ENCODE measurements around the gene KCNN1. TPM values are rescaled to one million over a fixed set of nuclear protein-coding genes. Genes with fewer than 3 reads are reported as not detected.
"Not testable (repeated sequence)": the region's sequence is repeated elsewhere in the genome, so short reads cannot be mapped to it uniquely, and the experiment has no call there.

The KCNN1 gene
- total RNA-seq, 1 donor from 2014 or later: 1.8 TPM

GRCh38 chr19:17985037-17985818 lies 18.3 kb downstream of the KCNN1 start:
- no peak for DNase-seq (ENCODE audit: low spot score)
- no peak overlapping the region for H3K27ac Mint-ChIP-seq

GRCh38 chr19:17986569-17986968 lies 19.7 kb downstream of the KCNN1 start:
- H4K20me1 ChIP-seq (ENCODE audit: low read depth); DNase-seq (ENCODE audit: low spot score); H3K4me1 Mint-ChIP-seq; H3K79me2 ChIP-seq (ENCODE audit: low read depth); H3K9me3 ChIP-seq (ENCODE audit: low read depth); H3K36me3 ChIP-seq; H3F3A ChIP-seq (ENCODE audit: low read depth); H3K27me3 ChIP-seq; H3K4me3 ChIP-seq; H2AFZ ChIP-seq (replicated peaks); H3K27me3 Mint-ChIP-seq (ENCODE audit: insufficient read depth, low read depth); H3K4me1 ChIP-seq; H3K4me2 ChIP-seq; H3K4me3 Mint-ChIP-seq; H3K36me3 Mint-ChIP-seq; H3K9me3 Mint-ChIP-seq; H3K9ac ChIP-seq; H3K27ac Mint-ChIP-seq; H3K27ac ChIP-seq: not testable (repeated sequence)

More at GRCh38 chr19:17985037-17985818, 18.3 kb downstream of the KCNN1 start:
- Histone ChIP-seq H3K27ac (no peak overlapping the region), H3F3A (ENCODE audit: low read depth) (no peaks in the 10 kb centered on the region), H3K9me3 (ENCODE audit: low read depth) (no peaks in the 10 kb centered on the region), H3K36me3 (no peaks in the 10 kb centered on the region), H3K27me3 (no peaks in the 10 kb centered on the region), H3K9ac (no peak overlapping the region), H2AFZ (replicated peaks) (no peak overlapping the region), H3K4me3 (no peak overlapping the region), H3K4me1 (no peaks in the 10 kb centered on the region), H4K20me1 (ENCODE audit: low read depth) (no peaks in the 10 kb centered on the region), H3K79me2 (ENCODE audit: low read depth) (no peaks in the 10 kb centered on the region), H3K4me2 (no peak overlapping the region)
- H3K4me3 Mint-ChIP-seq: no peak overlapping the region
- TF ChIP-seq EZH2 (IDR thresholded peaks at IDR 0.05) (no peak), EZH2phosphoT487 (IDR thresholded peaks at IDR 0.05) (no peak), CTCF (IDR thresholded peaks at IDR 0.05) (no peak)
- peaks cover 3% of the 10 kb centered on the region for H3K27me3 Mint-ChIP-seq (ENCODE audit: insufficient read depth, low read depth)
- no peaks in the 10 kb centered on the region for H3K36me3 Mint-ChIP-seq
- H3K9me3 Mint-ChIP-seq: no peaks in the 10 kb centered on the region
- H3K4me1 Mint-ChIP-seq: no peaks in the 10 kb centered on the region

- H2AFZ ChIP-seq (replicated peaks): no peak overlapping the region
- TF ChIP-seq EZH2phosphoT487 (IDR thresholded peaks at IDR 0.05) (no peak), CTCF (IDR thresholded peaks at IDR 0.05) (no peak), EZH2 (IDR thresholded peaks at IDR 0.05) (no peak)
- no peaks in the 10 kb centered on the region for H3K36me3 ChIP-seq
- H3K79me2 ChIP-seq (ENCODE audit: low read depth): no peaks in the 10 kb centered on the region
- H4K20me1 ChIP-seq (ENCODE audit: low read depth): no peaks in the 10 kb centered on the region
- no peak overlapping the region for H3K9ac ChIP-seq
- H3K4me3 ChIP-seq: no peak overlapping the region
- no peaks in the 10 kb centered on the region for H3K9me3 ChIP-seq (ENCODE audit: low read depth)
- Mint-ChIP-seq H3K36me3 (no peaks in the 10 kb centered on the region), H3K9me3 (no peaks in the 10 kb centered on the region), H3K27ac (no peak overlapping the region), H3K27me3 (ENCODE audit: insufficient read depth, low read depth) (no peaks in the 10 kb centered on the region), H3K4me1 (no peaks in the 10 kb centered on the region), H3K4me3 (no peak overlapping the region)
- no peak for DNase-seq (ENCODE audit: low spot score)
- H3K27me3 ChIP-seq: no peaks in the 10 kb centered on the region
- H3F3A ChIP-seq (ENCODE audit: low read depth): no peaks in the 10 kb centered on the region
- H3K4me2 ChIP-seq: no peak overlapping the region
- no peaks in the 10 kb centered on the region for H3K4me1 ChIP-seq
- H3K27ac ChIP-seq: no peak overlapping the region
Observed at GRCh38 chr19:17988161-17988560, 21.3 kb downstream of the KCNN1 start.

GRCh38 chr19:17989425-17990094 lies 22.7 kb downstream of the KCNN1 start:
- Mint-ChIP-seq H3K4me1 (no peaks in the 10 kb centered on the region), H3K27ac (no peak overlapping the region)
- H3K4me1 ChIP-seq: no peaks in the 10 kb centered on the region

More at GRCh38 chr19:17989425-17990094, 22.7 kb downstream of the KCNN1 start:
- Mint-ChIP-seq H3K9me3 (no peaks in the 10 kb centered on the region), H3K4me3 (no peak overlapping the region), H3K27me3 (ENCODE audit: insufficient read depth, low read depth) (no peaks in the 10 kb centered on the region), H3K36me3 (no peaks in the 10 kb centered on the region)
- no peak overlapping the region for H3K4me3 ChIP-seq
- no peak for DNase-seq (ENCODE audit: low spot score)
- H3K9ac ChIP-seq: no peak overlapping the region
- no peaks in the 10 kb centered on the region for H3K79me2 ChIP-seq (ENCODE audit: low read depth)
- H2AFZ ChIP-seq (replicated peaks): no peak overlapping the region
- no peak for TF ChIP-seq EZH2phosphoT487 (IDR thresholded peaks at IDR 0.05)
- H3K27ac ChIP-seq: no peak overlapping the region
- H4K20me1 ChIP-seq (ENCODE audit: low read depth): no peaks in the 10 kb centered on the region
- H3K36me3 ChIP-seq: no peaks in the 10 kb centered on the region
- H3K4me2 ChIP-seq: no peak overlapping the region
- H3K9me3 ChIP-seq (ENCODE audit: low read depth): no peaks in the 10 kb centered on the region
- no peaks in the 10 kb centered on the region for H3F3A ChIP-seq (ENCODE audit: low read depth)
- H3K27me3 ChIP-seq: no peaks in the 10 kb centered on the region
